ENCODE measurements around the gene DHX35.

GRCh38 chr20:38991814-38992704 lies 29.9 kb downstream of the DHX35 start:
- TF ChIP-seq, protein P1, sequence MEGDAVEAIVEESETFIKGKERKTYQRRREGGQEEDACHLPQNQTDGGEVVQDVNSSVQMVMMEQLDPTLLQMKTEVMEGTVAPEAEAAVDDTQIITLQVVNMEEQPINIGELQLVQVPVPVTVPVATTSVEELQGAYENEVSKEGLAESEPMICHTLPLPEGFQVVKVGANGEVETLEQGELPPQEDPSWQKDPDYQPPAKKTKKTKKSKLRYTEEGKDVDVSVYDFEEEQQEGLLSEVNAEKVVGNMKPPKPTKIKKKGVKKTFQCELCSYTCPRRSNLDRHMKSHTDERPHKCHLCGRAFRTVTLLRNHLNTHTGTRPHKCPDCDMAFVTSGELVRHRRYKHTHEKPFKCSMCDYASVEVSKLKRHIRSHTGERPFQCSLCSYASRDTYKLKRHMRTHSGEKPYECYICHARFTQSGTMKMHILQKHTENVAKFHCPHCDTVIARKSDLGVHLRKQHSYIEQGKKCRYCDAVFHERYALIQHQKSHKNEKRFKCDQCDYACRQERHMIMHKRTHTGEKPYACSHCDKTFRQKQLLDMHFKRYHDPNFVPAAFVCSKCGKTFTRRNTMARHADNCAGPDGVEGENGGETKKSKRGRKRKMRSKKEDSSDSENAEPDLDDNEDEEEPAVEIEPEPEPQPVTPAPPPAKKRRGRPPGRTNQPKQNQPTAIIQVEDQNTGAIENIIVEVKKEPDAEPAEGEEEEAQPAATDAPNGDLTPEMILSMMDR (IDR thresholded peaks at IDR 0.05): no peak
- TF ChIP-seq POLR2A (IDR thresholded peaks at IDR 0.05): no peak
